ENCODE results near the gene FNBP1. TPM values are rescaled to one million over a fixed set of nuclear protein-coding genes. Genes with fewer than 3 reads are reported as not detected.

The FNBP1 gene
- total RNA-seq, 1 experiment from 2014 or later, result 36.5 TPM

- no peaks in the 10 kb centered on the region for H3K27me3 Mint-ChIP-seq (ENCODE audit: low read depth)
- no peak overlapping the region for H3K9ac ChIP-seq (ENCODE audit: extremely low read depth, insufficient read length, low read length)
- no peak overlapping the region for H2BK15ac ChIP-seq (ENCODE audit: low read depth, low read length)
- no peak overlapping the region for H3T11ph ChIP-seq (ENCODE audit: low read length)
- no peak overlapping the region for H3K14ac ChIP-seq (ENCODE audit: insufficient read depth, low read length)
- H3K4me1 ChIP-seq (ENCODE audit: insufficient read depth, low read length), result no peaks in the 10 kb centered on the region
- H3K9me3 ChIP-seq (ENCODE audit: control insufficient read depth, low read depth, low read length), result no peaks in the 10 kb centered on the region
- no peak overlapping the region for H2BK5ac ChIP-seq (ENCODE audit: insufficient read length, low read length)
- H3K27me3 ChIP-seq (ENCODE audit: insufficient read depth, low read length), result no peaks in the 10 kb centered on the region
- H3K4me1 Mint-ChIP-seq, result peaks cover 10 to 14% of the 10 kb centered on the region in 2 experiments
- H3K79me1 ChIP-seq (ENCODE audit: insufficient read depth, low read depth, low read length, poor library complexity, severe bottlenecking), result no peaks in the 10 kb centered on the region
- no peak overlapping the region for H2BK120ac ChIP-seq (ENCODE audit: low read depth, low read length, poor library complexity, severe bottlenecking)
- no peaks in the 10 kb centered on the region; the same call in 1 of the 2 replicates for H3K79me2 ChIP-seq (ENCODE audit: insufficient read depth, low read length)
- no peak for TF ChIP-seq CTCF (conservative IDR thresholded peaks at IDR 0.05)
- no peak overlapping the region for H3K23ac ChIP-seq (ENCODE audit: insufficient read length, low read depth, low read length)
- H4K91ac ChIP-seq (ENCODE audit: insufficient read length, low read depth, low read length), result no peak overlapping the region
- no CpG with 5 or more reads among the region's 9 CpGs for WGBS (ENCODE audit: extremely low coverage, insufficient read length, low lambda C conversion rate)
- H3K56ac ChIP-seq (ENCODE audit: insufficient read length, low read depth, low read length), result no peak overlapping the region
- no peak overlapping the region for H3K4ac ChIP-seq (ENCODE audit: low read depth, low read length)
- H3K27ac ChIP-seq (ENCODE audit: insufficient read length, low read depth, low read length), result no peak overlapping the region
- H3K4me2 ChIP-seq (ENCODE audit: insufficient read depth, insufficient read length, low read length), result no peak overlapping the region
- no peaks in the 10 kb centered on the region; a peak in 1 of 7 replicates for H3K36me3 Mint-ChIP-seq (ENCODE audit: insufficient read depth in 1 of 3, low read depth in 3 of 3)
- no peaks in the 10 kb centered on the region for H4K20me1 ChIP-seq (ENCODE audit: control insufficient read depth, insufficient read depth, insufficient read length)
- no peak overlapping the region; a peak in 1 of 7 replicates for H3K27ac Mint-ChIP-seq
- H4K5ac ChIP-seq (ENCODE audit: insufficient read length, low read depth, low read length), result no peak overlapping the region
- H3K9me3 Mint-ChIP-seq, result no peaks in the 10 kb centered on the region
- no peak overlapping the region for H2BK12ac ChIP-seq (ENCODE audit: insufficient read length, low read depth, low read length)
- H3K4me3 Mint-ChIP-seq, result no peak overlapping the region
- no peak overlapping the region for H4K8ac ChIP-seq (replicated peaks; ENCODE audit: insufficient read length, low read depth, low read length)
- H3K23me2 ChIP-seq (ENCODE audit: insufficient read length, low read depth, low read length, poor library complexity, severe bottlenecking), result no peaks in the 10 kb centered on the region
- H2AK5ac ChIP-seq (ENCODE audit: insufficient read length, low read length), result no peak overlapping the region
- DNase-seq, result no peak
- no peak overlapping the region for H3K18ac ChIP-seq (ENCODE audit: insufficient read length, low read depth, low read length)
- no peak overlapping the region for H2AFZ ChIP-seq (ENCODE audit: low read length)
- H2BK20ac ChIP-seq (ENCODE audit: low read depth, low read length, poor library complexity, severe bottlenecking), result no peak overlapping the region
Observed at GRCh38 chr9:130027533-130028365, 15.2 kb downstream of the FNBP1 start.
